NCI-H2107 (cell line): Measurements from ENCODE around the gene SIAH1.
"Not testable (repeated sequence)": the region's sequence is repeated elsewhere in the genome, so short reads cannot be mapped to it uniquely, and the experiment has no call there.

Experiments
- DNase-seq: peaks from one replicate; lab custom pipeline; 2025; lab: John Stamatoyannopoulos, UW

The SIAH1 gene

GRCh38 chr16:48332978-48333377 lies 52.2 kb downstream of the SIAH1 start:
- no peak for DNase-seq

- DNase-seq = peak; percentile 28
Measured at GRCh38 chr16:48330841-48331192, 54.4 kb downstream of the SIAH1 start.

- DNase-seq = no peak
Measured at GRCh38 chr16:48330189-48330840, 54.9 kb downstream of the SIAH1 start.

DNA sequence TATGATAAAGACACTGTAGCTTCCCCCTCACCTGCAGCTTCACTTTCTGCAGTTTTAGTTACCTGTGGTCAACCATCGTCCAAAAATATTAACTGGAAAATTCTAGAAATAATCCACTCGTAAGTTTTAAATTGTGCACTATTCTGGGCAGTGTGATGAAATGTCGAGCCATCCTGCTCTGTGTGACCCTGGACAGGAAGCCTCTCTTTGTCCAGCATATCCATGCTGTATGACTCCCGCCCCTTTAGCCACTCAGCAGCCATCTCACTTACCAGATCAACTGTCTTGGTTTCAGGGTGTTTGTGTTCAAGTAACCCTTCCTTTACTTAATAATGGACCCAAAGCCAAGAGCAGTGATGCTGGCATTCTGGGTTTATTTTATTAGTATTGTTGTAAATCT lies 56.1 kb downstream of the SIAH1 start:
- no peak for DNase-seq

DNA sequence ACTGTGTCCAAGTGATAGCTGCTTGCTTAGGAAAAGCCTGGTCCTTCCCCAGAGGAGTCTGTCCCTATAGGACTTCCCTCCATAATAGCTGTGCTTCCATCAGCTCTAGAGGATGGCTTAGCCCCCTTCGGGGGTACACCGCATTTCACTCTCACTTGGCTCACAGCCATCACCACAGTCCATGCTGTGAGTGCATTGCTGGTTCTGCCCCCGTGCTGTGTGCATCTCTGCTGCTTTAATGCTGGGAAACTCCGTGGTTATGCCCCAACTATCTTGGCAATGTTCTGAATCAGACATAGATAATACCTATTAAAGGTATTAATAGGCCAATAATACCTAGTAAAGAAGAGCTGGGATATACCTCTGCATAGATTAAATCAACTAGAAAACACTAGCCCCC lies 58.3 kb downstream of the SIAH1 start:
- no peak for DNase-seq

DNA sequence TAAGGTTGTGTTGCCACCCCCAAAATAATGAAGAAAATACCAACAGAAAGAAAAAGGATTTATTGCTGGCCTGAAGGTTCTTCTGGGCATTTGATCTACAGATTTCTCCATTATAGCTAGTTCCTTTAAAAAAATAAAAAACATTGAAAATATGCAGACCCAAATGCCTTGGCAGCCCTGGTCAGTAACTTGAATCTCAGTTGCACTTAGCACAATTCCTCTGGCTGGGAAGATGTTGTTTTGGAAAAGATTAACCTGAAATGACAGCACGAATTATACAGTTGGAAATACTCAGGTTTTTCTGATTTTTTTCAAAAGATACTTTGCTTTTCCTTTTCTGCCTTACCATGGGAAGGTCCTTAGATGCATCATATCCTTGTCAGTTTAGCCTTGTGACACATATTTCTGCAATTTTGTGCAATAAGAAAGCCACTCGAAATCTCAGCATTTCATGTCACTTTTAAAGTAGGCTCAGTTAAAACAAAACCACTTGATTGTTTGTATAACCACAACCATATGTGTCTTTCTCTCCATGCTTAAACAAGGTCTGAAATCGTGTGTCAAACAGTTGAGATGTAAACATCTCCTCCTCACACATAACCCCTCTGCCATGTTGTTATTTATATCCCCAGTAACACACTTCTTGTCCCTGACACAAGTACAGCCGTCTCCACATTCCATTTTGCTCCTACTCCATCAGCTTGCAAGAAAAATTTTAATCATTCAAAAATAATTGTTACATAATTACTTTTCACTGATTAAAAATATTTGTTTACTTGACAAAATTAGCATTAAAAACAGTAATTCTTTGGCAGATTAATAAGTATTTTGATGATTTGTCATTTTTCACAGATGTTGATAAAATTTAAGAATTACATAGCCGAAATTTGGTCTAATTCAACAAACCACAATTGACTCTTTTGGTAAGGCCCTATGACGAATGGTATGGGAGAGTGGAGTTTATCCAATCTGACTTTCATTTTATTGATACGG lies 61.1 kb downstream of the SIAH1 start:
- DNase-seq = no peak

DNA sequence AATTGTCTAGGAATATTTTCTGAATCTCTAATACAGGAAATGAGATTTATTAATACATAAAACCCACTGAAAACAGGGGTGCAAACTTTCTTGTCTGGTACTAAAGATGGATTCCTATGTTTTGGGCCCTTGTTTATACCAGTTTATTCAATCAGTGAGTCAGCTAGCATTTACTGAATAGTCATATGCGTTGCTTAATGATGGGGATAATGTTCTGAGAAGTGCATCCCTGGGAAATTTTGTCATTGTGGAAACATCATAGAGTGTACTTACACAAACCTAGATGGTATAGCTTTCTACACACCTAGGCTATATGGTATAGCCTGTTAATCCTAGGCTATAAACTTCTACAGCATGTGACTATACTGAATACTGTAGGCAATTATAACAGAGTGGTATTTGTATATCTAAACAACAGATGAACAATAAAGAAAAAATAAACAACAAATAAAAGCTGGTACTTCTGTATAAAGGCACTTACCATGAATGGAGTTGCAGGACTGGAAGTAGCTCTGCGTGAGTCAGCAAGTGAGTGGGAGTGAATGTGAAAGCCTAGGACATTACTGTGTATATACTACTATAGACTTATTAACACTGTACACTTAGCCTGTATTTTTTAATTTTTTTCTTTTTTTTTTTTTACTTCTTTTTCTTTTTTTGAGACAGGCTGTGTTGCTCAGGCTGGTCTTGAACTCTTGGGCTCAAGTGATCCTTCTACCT lies 63.7 kb downstream of the SIAH1 start:
- no peak for DNase-seq

GRCh38 chr16:48318630-48319029 lies 66.6 kb downstream of the SIAH1 start:
- no peak for DNase-seq

- no peak for DNase-seq
Measured at GRCh38 chr16:48317614-48318315, 67.4 kb downstream of the SIAH1 start.

DNA sequence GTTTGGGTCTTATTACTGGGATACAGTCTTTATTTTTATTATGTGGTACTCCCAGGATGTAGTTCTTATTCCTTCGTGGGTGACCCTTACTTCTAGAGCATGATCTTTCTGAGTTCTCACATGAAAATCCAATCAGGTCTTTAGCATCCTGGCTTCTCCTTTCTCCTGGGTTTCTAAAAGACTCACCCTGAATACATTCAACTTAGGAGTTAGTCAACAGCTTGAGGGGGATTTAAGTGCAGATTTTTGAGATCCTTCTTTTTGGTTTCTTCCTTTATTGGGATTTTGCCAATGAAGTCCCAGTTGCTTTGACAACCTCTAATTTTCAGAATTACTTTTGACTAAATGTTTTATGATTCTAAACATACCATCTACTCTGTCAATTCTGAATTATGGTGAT lies 68.2 kb downstream of the SIAH1 start:
- DNase-seq = no peak

DNA sequence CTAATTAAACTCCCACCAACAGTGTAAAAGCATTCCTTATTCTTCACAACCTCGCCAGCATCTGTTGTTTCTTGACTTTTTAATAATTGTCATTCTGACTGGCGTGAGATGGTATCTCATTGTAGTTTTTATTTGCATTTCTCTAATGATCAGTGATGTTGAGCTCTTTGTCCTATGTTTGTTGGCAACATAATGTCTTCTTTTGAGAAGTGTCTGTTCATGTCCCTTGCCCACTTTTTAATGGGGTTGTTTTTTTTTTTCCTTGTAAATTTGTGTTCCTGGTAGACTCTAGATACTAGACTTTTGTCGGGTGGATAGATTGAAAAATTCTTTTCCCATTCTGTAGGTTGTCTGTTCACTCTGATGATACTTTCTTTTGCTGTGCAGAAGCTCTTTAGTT lies 71.3 kb downstream of the SIAH1 start:
- DNase-seq = not testable (repeated sequence)

- DNase-seq = no peak
Measured at GRCh38 chr16:48310908-48311641, 74.1 kb downstream of the SIAH1 start.
